GM20000 (cell line): Measurements from ENCODE around the gene KIF1A.

Experiments used
- DNase-seq: peaks from one replicate; pipeline ENCODE4 v3.0.0; 2012; ENCODE audit warnings: low spot score
- TF ChIP-seq, protein P1 (sequence below): IDR thresholded peaks from 2 replicates; pipeline ENCODE4 v1.5.1; 2012; ENCODE audit warnings: mild to moderate bottlenecking, control low read depth; ENCODE audit errors: extremely low read depth, missing control alignments

Gene KIF1A, protein sequence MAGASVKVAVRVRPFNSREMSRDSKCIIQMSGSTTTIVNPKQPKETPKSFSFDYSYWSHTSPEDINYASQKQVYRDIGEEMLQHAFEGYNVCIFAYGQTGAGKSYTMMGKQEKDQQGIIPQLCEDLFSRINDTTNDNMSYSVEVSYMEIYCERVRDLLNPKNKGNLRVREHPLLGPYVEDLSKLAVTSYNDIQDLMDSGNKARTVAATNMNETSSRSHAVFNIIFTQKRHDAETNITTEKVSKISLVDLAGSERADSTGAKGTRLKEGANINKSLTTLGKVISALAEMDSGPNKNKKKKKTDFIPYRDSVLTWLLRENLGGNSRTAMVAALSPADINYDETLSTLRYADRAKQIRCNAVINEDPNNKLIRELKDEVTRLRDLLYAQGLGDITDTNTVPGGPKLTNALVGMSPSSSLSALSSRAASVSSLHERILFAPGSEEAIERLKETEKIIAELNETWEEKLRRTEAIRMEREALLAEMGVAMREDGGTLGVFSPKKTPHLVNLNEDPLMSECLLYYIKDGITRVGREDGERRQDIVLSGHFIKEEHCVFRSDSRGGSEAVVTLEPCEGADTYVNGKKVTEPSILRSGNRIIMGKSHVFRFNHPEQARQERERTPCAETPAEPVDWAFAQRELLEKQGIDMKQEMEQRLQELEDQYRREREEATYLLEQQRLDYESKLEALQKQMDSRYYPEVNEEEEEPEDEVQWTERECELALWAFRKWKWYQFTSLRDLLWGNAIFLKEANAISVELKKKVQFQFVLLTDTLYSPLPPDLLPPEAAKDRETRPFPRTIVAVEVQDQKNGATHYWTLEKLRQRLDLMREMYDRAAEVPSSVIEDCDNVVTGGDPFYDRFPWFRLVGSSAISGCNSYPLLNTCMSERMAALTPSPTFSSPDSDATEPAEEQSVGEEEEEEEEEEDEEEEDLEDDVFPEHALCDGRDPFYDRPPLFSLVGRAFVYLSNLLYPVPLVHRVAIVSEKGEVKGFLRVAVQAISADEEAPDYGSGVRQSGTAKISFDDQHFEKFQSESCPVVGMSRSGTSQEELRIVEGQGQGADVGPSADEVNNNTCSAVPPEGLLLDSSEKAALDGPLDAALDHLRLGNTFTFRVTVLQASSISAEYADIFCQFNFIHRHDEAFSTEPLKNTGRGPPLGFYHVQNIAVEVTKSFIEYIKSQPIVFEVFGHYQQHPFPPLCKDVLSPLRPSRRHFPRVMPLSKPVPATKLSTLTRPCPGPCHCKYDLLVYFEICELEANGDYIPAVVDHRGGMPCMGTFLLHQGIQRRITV (N-terminal part only)

DNA sequence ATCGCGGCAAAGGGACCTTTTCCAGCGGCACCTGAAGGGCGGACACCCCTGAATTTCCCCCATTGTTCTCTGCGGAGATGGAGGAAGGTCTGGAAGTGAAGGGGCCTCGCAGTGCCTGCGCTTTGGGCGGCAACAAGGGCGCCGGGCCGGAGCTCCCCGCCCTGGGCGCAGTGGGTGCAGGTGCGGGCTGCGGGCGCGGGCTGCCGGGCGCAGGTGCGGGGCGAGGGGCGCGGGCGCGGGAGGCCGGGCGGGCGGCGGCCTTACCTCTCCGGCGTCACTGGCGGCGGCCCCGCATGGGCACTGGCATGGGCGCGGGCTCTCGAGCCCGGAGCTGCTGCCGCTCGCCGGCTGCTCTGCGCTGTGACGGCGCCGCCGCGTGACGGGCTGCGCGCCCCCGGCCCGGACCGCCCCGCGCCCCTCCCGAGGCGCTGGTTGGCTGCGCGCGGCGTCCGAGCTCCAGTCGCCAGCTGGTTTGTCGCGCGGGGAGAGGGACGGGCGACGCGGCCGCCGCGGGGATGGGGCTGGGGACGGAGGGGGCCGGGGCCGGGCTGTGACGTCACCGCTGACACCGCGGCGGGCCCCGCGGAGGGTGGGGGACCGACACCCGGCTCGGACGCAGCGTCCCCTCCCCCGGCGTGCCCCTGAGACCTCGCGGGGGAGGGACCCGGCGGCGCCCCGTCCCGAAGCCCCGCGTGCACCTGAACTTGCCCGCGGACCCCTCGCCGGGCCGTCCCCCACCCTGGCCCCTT, at the start of gene KIF1A:
TSS of gene KIF1A (minus strand) at position 362 of the 749 bp plus-strand sequence. CDS start 22,467 bp downstream, outside the sequence.
- TF ChIP-seq, protein P1, sequence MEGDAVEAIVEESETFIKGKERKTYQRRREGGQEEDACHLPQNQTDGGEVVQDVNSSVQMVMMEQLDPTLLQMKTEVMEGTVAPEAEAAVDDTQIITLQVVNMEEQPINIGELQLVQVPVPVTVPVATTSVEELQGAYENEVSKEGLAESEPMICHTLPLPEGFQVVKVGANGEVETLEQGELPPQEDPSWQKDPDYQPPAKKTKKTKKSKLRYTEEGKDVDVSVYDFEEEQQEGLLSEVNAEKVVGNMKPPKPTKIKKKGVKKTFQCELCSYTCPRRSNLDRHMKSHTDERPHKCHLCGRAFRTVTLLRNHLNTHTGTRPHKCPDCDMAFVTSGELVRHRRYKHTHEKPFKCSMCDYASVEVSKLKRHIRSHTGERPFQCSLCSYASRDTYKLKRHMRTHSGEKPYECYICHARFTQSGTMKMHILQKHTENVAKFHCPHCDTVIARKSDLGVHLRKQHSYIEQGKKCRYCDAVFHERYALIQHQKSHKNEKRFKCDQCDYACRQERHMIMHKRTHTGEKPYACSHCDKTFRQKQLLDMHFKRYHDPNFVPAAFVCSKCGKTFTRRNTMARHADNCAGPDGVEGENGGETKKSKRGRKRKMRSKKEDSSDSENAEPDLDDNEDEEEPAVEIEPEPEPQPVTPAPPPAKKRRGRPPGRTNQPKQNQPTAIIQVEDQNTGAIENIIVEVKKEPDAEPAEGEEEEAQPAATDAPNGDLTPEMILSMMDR, result no peak
- DNase-seq, result no peak

DNA sequence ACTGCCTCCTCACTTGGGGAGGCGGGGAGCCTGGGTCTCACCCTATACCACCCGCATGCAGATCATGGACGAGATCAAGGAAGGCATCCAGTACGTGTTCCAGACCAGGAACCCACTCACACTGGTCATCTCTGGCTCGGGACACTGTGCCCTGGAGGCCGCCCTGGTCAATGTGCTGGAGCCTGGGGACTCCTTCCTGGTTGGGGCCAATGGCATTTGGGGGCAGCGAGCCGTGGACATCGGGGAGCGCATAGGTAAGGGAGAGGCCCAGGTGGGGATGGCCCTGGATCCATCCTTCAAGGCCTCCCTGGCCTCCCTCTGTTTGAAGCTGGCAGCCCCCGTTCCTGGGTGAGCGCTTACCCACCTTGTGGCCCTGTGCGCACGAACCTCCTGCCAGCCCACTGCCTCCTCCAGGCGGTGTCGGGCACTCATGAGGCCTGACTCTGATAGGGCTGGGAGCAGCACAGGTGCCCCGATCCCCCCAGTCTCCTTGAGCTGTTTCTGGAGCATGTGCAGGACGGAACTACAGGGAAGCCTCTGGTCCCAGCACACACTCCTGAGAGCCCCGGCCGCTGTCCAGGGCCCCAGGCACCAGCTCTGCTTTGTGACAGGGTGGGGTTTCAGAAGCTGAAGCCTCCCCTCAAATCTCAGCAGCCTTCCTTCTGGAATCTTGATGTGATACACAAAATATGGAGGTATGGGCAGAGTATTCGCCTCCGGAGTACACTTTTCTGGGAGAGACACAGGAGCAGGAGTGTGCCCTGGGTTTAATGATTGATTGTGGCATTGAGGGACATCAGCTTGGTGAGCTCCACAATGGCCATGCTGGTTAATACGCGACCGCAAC, 49.3 kb upstream of the KIF1A start:
- TF ChIP-seq, protein P1, result no peak
- no peak for DNase-seq

DNA sequence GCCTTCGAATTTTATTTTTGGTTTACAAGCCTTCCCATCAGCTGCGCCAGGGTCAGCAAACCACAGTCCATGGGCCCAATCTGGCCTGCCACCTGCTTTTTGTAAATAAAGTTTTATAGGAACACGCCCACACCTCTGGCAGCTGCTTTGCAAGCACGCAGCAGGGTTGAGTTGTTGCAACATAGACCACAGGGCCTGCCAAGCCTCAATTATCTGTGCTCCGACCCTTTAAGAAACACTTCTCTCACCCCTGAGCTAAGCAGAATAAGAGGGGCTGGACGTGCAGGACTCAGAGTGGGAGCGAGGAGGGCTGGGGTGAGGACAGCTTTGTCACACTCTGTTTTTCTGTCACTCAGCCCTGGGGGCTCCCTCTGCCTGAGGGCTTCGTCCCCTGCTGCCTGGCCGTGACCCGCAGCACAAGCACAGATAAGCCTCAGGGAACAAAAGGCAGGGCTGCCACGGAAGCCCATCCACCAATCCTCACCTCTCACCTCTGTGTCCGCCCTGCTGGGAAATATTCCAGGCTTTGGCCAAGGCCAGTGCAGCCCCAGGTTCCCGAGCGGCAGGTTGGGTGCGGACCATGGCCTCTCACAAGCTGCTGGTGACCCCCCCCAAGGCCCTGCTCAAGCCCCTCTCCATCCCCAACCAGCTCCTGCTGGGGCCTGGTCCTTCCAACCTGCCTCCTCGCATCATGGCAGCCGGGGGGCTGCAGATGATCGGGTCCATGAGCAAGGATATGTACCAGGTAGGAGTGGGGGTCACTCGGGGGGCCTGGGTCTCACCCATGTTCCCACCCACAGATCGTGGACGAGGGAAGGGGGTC, 48.5 kb upstream of the KIF1A start, which contains the start of gene AGXT:
TSS of gene AGXT (plus strand) at position 539 of the 823 bp plus-strand sequence. CDS start at position 581, 42 bp downstream.
- TF ChIP-seq, protein P1, result no peak
- no peak for DNase-seq

DNA sequence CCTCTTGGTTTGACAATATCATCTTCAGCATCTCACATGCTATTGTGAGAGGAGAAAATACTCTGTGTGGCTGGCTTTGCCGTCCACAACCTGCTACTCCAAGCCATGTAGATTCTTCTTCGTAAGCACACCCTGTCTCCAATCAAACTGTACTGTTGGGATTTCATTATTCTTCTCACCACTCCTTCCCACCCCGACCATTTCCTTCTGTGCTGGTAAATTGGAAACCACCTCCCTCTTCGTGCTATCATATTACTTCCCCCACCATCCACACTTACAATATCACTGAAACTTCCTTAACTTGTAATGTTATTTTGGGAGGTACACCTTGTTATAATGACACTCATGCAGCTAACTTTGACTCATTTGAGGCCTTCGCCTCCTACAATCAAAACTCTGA, 45.4 kb upstream of the KIF1A start:
- DNase-seq, result no peak
- TF ChIP-seq, protein P1, result no peak

DNA sequence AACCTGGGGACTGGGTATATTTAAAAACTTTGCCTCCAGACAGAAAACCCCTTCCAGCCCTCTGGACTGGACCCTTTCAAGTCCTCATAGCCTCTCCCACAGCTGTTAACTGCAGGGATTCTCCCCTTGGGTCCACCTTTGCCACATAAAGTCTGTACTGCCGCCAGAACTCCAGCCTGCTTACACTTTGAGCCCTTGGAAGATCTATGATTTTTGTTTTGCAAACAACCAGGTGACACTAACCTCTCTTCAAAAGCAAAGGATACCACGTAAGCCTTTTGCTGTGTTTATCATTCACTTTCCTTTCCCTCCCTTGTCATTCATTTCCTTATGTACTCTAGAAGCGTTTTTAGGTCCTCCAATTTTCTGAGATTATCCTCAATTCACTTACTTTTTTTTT, 44.5 kb upstream of the KIF1A start:
- no peak for DNase-seq
- TF ChIP-seq, protein P1, result no peak
